Stimulated activated CD4-positive, alpha-beta T cell treated with anti-CD3 and anti-CD28 coated beads, Interleukin-4, amount 100 ng/mL, for 48 hours (primary cell): ENCODE results near the gene SHKBP1.

Experiments used
- DNase-seq, 2 donors: peaks; one replicate each; pipeline ENCODE4 v3.0.0-alpha.2; 2020; ENCODE audit warnings: low read depth in 2 of 2

The SHKBP1 gene

DNA sequence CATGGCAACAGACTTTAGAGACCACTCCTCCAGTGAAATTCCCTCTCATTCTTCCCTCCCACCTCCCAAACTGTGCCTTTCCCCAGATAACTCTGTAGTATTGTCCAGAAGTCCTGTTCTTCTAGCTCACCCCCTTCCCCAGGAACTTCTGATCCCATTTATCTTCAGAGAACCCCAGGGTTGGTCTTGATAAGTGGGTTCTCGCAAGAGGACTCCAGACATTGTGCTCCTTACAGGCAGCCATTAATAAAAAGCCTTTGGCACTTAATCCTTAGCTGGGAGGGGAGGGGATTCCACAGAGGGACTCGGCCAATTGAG, 26.4 kb downstream of the SHKBP1 start:
- DNase-seq, result no peak

DNA sequence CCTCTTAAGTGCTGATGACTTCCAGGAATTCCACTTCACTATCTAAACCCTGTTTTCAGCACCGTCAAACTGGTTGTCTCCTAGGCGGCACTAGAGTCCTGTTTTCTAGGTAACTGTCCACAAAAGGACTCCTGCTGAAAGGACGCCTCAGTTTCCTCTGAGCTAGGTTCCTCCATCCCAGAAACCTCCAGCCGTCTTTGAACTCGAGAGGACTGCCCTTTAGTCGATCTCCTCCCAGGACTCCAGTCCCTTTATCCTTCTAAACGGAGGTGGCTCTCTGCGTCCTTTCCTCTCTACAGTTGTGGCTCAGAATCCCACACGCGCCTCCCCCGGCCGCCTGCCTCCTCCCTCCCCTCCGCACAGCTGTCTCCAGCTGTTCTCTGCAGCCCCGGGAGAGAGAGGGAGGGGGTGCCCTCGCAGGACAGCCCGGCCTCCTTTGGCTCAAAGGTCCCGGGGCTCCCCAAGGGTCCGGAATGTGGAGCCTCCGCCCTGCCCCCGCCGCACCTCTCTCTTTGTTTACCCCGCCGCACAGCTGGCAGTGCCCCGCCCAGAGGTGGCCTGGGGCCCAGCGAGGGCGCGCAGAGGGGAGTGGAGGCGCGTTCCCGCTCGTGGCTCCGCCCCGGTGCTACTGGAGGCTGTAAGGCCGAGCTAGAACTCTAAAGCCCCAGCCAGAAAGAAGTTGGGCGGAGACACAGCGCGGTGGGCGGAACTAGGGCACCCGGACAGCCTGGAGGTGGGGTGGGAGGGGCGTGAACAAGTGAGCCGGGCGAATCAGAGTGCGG, 26.9 kb downstream of the SHKBP1 start:
- DNase-seq, result peak; percentile 95 to 98

DNA sequence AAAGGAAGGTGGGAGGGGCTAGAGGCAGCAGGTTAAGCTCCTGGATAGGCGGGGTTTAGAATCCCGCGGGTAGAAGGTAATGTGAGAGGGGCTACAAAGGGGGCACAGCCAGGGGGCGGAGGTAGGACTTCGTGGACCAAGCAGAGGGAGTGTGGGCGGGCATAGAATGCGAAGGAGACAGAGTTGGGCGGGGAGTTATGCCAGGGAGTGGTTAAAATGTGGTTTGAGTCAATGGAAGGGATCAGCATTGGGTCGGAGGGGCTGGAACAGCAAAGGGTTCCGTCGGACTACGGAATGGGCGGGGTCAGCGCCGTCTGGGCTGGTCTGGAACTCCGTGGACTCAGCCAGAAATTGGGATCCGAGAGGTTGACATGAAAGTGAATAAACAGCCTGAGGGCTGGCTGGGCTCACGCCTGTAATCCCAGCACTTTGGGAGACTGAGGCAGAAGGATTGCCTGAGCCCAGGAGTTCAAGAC, 27.5 kb downstream of the SHKBP1 start:
- no peak for DNase-seq

GRCh38 chr19:40604647-40605215, 28.1 kb downstream of the SHKBP1 start:
- DNase-seq, result no peak

DNA sequence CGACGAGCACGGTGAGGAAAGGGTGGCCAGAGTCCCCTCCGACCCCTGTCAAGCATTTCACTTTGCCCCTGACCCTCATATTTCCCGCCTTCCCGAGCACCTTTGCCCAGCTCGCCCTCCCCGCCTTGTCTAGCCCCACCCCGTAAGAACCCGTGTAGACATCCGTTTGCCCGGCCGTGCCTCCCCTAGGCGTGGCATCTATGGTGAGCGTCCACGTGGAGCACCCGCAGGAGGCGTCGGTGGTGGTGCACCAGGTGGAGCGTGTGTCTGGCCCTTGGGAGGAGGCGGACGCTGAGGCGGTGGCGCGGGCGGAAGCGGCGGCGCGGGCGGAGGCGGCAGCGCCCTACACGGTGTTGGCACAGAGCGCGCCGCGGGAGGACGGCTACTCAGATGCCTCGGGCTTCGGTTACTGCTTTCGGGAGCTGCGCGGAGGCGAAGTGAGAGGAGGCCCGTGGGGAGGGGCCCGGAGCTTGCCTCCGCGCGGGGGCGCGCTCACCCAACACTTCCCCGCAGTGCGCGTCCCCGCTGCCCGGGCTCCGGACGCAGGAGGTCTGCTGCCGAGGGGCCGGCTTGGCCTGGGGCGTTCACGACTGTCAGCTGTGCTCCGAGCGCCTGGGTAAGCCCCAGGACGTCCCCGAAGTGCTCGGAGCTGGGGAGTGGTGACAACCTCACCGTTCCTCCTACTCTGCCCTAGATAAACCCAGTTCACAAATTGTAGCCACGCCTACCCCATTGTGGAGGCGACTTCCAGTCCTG, 28.7 kb downstream of the SHKBP1 start:
- peak in 1 of 2 donors; percentile 69 for DNase-seq

GRCh38 chr19:40607311-40608239, 30.9 kb downstream of the SHKBP1 start:
- DNase-seq, result no peak

- no peak for DNase-seq
These were observed 31.6 kb downstream of the SHKBP1 start for GRCh38 chr19:40608240-40608621.

- no peak for DNase-seq
These were observed 32.3 kb downstream of the SHKBP1 start for GRCh38 chr19:40608957-40609356.

GRCh38 chr19:40609561-40610395, 33.1 kb downstream of the SHKBP1 start:
- peak; percentile 93 to 97 for DNase-seq

- no peak for DNase-seq
These were observed 33.9 kb downstream of the SHKBP1 start for GRCh38 chr19:40610396-40611064.

DNA sequence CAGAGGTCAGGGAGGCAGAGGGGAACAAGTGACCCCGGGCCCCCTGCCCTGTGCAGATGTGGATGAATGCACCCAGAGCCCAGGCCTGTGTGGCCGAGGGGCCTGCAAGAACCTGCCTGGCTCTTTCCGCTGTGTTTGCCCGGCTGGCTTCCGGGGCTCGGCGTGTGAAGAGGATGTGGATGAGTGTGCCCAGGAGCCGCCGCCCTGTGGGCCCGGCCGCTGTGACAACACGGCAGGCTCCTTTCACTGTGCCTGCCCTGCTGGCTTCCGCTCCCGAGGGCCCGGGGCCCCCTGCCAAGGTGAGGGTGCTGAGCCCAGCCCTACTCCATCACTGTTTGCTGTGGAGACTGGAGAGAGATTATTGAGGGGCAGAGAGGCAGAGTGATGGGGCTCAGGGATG, 34.4 kb downstream of the SHKBP1 start:
- DNase-seq, result no peak

DNA sequence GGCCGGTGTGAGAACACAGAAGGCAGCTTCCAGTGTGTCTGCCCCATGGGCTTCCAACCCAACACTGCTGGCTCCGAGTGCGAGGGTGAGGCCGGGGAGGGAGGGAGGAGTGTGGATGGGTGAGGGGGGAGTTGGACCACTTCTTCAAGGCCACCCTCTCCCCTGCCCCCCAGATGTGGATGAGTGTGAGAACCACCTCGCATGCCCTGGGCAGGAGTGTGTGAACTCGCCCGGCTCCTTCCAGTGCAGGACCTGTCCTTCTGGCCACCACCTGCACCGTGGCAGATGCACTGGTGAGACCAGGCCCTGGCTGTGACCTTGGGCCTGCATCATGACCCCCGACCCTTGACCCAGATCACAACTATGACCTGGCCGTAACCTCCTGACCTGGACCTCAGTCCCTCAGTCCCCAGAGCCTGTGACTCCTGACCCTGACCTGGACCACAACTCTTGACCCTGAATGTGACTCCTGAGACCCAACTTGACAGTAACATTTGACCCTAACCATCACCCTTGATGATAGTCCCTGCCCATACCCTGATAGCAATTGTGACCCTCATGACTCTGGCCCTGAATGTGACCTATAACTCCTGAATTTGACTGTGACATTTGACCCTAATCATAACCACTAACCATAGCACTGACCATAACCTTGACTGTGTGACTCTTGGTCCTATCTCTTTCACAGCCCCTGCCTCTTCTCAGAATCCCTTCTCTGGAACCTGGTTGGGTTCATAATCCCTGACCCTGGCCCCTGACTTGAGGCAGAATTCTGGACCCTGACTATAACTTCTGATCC, 35.4 kb downstream of the SHKBP1 start:
- DNase-seq, result no peak

- DNase-seq, result peak; percentile 80 to 93
These were observed 36.4 kb downstream of the SHKBP1 start for GRCh38 chr19:40612831-40613689.

DNA sequence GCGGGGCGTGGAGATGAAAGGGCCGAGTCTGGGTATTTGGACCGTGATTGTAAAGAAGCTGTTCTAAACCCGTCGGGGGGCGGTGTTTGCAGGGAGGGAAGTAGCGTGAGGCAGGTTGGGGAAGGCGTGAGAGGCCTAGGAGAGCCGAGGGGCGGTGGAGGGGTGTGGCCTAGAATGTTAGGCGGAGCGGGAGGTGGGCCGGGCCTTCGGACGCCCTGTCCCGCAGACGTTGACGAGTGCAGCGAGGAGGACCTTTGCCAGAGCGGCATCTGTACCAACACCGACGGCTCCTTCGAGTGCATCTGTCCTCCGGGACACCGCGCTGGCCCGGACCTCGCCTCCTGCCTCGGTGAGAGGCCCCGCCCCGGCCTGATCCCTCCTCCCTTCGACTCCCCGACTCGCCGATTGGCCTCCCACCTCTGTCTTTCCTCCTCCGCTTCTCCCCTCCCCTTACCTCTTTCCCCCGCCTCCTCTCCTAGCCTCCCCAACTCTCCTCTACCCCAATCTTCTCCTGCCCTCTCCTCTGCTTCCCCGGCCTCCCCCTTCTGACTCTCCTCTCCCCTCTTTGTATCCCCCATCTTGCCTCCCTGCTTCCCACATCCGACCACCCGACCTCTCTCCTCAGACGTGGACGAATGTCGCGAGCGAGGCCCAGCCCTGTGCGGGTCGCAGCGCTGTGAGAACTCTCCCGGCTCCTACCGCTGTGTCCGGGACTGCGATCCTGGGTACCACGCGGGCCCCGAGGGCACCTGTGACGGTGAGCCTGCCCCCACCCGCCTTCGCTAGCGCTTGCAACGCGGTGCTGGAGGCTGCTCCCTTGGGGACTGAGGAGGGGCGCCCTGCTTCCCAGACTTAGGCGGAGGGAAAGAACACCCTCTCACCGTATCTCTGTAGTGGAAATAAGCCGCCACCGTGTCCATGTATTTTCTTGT, 37.3 kb downstream of the SHKBP1 start:
- DNase-seq, result peak; percentile 82 to 86

DNA sequence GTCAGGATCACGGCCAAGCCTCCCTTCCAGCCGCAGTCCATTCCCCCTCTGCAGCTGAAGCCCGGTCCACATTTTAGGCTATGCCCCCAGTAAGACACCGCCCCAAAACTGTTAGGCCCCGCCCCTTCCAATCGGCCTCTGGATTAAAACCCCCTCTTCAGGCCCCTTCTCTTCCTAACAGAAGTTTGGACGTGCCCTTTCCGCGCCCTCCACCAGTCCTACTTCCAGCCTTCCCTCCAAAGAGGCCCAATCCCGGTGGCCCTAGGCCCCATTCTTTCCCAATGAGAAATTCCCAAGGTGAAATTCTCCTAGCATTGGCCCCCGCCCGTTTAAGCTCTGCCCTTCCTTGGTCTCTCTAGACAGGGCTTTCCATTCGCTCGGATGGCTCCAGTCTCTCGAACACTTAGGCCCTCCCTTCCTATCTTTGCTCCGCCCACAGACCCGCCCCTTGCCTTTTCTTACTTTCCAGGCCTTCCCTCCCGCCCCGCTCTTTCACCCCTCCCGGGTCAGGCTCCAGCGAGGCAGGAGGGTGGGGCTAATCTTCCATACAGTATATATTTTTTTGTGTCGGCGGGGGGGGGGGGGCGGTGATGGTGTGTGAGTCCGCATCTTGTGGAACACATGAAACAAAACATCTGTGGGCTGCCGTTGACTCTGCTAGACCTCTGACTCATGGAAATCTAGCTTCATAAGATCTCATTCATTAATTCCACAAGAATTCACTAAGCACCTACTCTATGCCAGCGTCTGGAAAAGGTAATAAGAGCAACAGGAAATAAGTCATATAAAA, 38.1 kb downstream of the SHKBP1 start:
- DNase-seq, result peak; percentile 97

DNA sequence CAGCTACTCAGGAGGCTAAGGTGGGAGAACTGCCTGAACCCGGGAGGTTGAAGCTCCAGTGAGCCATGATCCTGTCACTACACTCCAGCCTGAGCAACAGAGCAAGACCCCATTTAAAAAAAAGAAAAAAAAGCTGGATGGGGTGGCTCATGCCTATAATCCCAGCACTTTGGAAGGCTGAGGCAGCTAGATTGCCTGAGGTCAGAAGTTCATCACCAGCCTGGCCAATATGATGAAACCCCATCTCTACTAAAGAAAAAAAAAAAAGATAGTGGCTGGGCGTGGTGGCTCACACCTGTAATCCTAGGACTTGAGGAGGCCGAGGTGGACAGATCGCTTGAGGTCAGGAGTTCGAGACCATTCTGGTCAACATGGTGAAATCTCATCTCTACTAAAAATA, 39.5 kb downstream of the SHKBP1 start:
- no peak for DNase-seq

GRCh38 chr19:40616941-40617340, 40.3 kb downstream of the SHKBP1 start:
- DNase-seq, result no peak
